K562 (cell line): ENCODE measurements around the gene GRIN2A.

Experiments used
- CTCF ChIP-seq, 3 experiments: IDR thresholded peaks in 2 of 3; conservative IDR thresholded peaks in 1 of 3; 2 replicates each; pipeline ENCODE4 v1.5.1; 2011 to 2012; ENCODE audit warnings: low read length in 3 of 3, mild to moderate bottlenecking in 3 of 3, control low read depth in 2 of 3, improper control_type of control experiment in 1 of 3, inconsistent platforms in 1 of 3, low read depth in 1 of 3, mixed read lengths in 1 of 3, moderate library complexity in 1 of 3; ENCODE audit not compliant: insufficient read depth in 2 of 3
- EZH2 ChIP-seq: IDR thresholded peaks from 2 replicates; pipeline ENCODE4 v1.6.1; 2012; ENCODE audit warnings: low read depth, mild to moderate bottlenecking, inconsistent platforms, low read length, borderline replicate concordance
- GABPA ChIP-seq: fragments of 200-800 bp; sonication (Bioruptor generic); conservative IDR thresholded peaks from 2 replicates; pipeline ENCODE4 v1.6.1; 2016; ENCODE audit warnings: low read depth, missing genetic modification characterization, missing compliant biosample characterization
- HDGF ChIP-seq: fragments of 450-650 bp; IDR thresholded peaks from 2 replicates; pipeline ENCODE4 v1.6.1; 2016
- RBM17 ChIP-seq: fragments of 200-400 bp; formaldehyde crosslinking; IDR thresholded peaks from 2 replicates; pipeline ENCODE4 v1.6.1; 2017; ENCODE audit warnings: low read depth, mild to moderate bottlenecking, low read length, borderline replicate concordance
- ZBTB11 ChIP-seq, 3 experiments: fragments of 200-800 bp in 1 of 3; fragments of 250-450 bp in 1 of 3; fragments of 450-650 bp in 1 of 3; sonication (Bioruptor Pico) in 1 of 3; sonication (Bioruptor generic) in 1 of 3; formaldehyde crosslinking in 1 of 3; IDR thresholded peaks; 2 replicates each; pipeline versions ENCODE4 v1.6.1 to v1.8.0; 2016 to 2022; ENCODE audit warnings: mild to moderate bottlenecking in 2 of 3, missing genetic modification characterization in 2 of 3, missing compliant biosample characterization in 1 of 3, moderate library complexity in 1 of 3
- ZNF140 ChIP-seq: fragments of 250-450 bp; sonication (Bioruptor Pico); IDR thresholded peaks from 2 replicates; pipeline ENCODE4 v1.8.0; 2021; ENCODE audit warnings: moderate library complexity, mild to moderate bottlenecking, inconsistent platforms
- TF ChIP-seq, protein P1 (sequence below): fragments of 450-650 bp; IDR thresholded peaks from 2 replicates; pipeline ENCODE4 v1.6.1; 2017; ENCODE audit warnings: mild to moderate bottlenecking, moderate library complexity
- TF ChIP-seq, protein P2 (sequence below): fragments of 250-450 bp; sonication (Bioruptor Pico); IDR thresholded peaks from 2 replicates; pipeline ENCODE4 v1.4.0; 2020; ENCODE audit warnings: mild to moderate bottlenecking, moderate library complexity
- TF ChIP-seq, protein P3 (sequence below): fragments of 250-450 bp; sonication (Bioruptor Pico); IDR thresholded peaks from 2 replicates; pipeline ENCODE4 v1.5.0; 2021; ENCODE audit warnings: mild to moderate bottlenecking, moderate library complexity

GRCh38 chr16:10093576-10093975, 88.7 kb downstream of the GRIN2A start:
- TF ChIP-seq RBM17 (no peak), GABPA (no peak), HDGF (no peak), ZNF140 (CRISPR knock-in tag) (no peak), ZBTB11 (CRISPR knock-in tag; IDR thresholded peaks at IDR 0.05) (no peak), CTCF (IDR thresholded peaks at IDR 0.05 in 2 of 3, conservative IDR thresholded peaks at IDR 0.05 in 1 of 3; ENCODE audit: insufficient read depth in 2 of 3, low read depth in 1 of 3, low read length in 3 of 3) (no peak), EZH2 (no peak)
- TF ChIP-seq, protein P1, sequence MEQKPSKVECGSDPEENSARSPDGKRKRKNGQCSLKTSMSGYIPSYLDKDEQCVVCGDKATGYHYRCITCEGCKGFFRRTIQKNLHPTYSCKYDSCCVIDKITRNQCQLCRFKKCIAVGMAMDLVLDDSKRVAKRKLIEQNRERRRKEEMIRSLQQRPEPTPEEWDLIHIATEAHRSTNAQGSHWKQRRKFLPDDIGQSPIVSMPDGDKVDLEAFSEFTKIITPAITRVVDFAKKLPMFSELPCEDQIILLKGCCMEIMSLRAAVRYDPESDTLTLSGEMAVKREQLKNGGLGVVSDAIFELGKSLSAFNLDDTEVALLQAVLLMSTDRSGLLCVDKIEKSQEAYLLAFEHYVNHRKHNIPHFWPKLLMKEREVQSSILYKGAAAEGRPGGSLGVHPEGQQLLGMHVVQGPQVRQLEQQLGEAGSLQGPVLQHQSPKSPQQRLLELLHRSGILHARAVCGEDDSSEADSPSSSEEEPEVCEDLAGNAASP, result no peak
- TF ChIP-seq, protein P2, sequence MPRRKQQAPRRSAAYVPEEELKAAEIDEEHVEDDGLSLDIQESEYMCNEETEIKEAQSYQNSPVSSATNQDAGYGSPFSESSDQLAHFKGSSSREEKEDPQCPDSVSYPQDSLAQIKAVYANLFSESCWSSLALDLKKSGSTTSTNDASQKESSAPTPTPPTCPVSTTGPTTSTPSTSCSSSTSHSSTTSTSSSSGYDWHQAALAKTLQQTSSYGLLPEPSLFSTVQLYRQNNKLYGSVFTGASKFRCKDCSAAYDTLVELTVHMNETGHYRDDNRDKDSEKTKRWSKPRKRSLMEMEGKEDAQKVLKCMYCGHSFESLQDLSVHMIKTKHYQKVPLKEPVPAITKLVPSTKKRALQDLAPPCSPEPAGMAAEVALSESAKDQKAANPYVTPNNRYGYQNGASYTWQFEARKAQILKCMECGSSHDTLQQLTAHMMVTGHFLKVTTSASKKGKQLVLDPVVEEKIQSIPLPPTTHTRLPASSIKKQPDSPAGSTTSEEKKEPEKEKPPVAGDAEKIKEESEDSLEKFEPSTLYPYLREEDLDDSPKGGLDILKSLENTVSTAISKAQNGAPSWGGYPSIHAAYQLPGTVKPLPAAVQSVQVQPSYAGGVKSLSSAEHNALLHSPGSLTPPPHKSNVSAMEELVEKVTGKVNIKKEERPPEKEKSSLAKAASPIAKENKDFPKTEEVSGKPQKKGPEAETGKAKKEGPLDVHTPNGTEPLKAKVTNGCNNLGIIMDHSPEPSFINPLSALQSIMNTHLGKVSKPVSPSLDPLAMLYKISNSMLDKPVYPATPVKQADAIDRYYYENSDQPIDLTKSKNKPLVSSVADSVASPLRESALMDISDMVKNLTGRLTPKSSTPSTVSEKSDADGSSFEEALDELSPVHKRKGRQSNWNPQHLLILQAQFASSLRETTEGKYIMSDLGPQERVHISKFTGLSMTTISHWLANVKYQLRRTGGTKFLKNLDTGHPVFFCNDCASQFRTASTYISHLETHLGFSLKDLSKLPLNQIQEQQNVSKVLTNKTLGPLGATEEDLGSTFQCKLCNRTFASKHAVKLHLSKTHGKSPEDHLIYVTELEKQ (CRISPR knock-in tag), result no peak
- TF ChIP-seq, protein P3, sequence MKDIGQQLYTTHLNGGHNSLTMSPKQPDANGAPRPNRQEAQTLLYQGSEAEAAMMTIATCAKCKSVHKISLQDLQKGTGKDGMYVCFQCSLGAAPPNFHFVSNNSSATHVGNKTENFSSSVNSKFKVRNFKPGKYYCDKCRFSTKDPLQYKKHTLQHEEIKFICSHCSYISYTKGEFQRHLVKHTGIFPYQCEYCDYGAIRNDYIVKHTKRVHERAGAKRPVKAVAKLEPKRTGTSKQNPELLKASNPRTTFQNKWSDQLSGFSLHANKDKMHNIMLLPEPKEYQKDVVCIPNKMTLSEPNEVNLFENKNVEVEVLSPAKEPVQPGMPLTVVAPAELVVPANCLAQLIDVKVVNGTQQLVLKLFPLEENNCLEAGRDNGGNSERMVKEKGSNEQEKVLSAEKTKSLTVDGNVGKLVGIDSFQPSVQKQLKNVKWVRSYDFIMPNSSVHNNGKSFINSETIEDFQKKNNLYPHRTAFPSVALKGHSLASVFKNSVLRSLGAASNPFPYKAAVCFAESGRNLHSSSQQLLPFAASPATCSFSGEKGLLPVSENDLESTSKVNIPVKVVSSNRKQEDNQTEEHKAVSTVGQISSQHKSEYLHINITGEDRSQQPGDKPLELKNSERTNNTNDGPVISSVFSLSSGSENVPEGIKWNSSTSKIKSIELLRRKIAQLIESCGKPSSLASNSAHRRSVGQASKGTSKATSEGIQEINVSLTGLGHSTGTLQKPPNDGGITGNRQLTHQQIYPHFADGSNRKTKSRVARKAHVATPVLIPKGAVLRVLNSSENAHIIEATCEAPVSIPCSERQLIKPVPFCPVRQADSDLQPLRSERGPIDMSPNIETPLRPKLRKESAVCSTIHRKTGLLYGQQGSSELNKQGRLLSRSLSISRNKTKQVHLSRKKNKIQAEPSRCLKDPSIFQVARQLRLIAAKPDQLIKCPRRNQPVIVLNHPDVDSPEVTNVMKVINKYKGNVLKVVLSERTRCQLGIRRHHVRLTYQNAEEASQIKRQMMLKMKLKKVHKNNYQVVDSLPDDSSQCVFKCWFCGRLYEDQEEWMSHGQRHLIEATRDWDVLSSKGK (CRISPR knock-in tag), result no peak
